ENCODE results near the gene EXD3. TPM values are rescaled to one million over a fixed set of nuclear protein-coding genes. Genes with fewer than 3 reads are reported as not detected.
A peak's percentile ranks its signal among the peaks of the same experiment; 100 is the strongest.

EXD3 gene
- total and polyA plus RNA-seq, 2 of the 13 experiments (the other 11 are each of a cell fraction or from before 2014, with no cell fraction given): 2.7 to 4.8 TPM

GRCh38 chr9:137411645-137412380 is 11.1 kb downstream of the EXD3 start (continued):
- TF ChIP-seq ZNF615 (CRISPR knock-in tag; IDR thresholded peaks at IDR 0.05; ENCODE audit: borderline replicate concordance): no peak
- no peak for TF ChIP-seq ZNF329 (CRISPR knock-in tag; IDR thresholded peaks at IDR 0.05; ENCODE audit: low read depth)
- no peak for TF ChIP-seq MYNN (CRISPR knock-in tag; IDR thresholded peaks at IDR 0.05; ENCODE audit: low read depth)
- TF ChIP-seq BRF2 (CRISPR knock-in tag; IDR thresholded peaks at IDR 0.05): no peak
- peak; percentile 71 for TF ChIP-seq FOSL2 (CRISPR knock-in tag; IDR thresholded peaks at IDR 0.05)
- TF ChIP-seq ZFX (CRISPR knock-in tag; IDR thresholded peaks at IDR 0.05; ENCODE audit: low read depth): no peak
- no peak for TF ChIP-seq FOSL1 (CRISPR knock-in tag; IDR thresholded peaks at IDR 0.05; ENCODE audit: borderline replicate concordance)
- TF ChIP-seq SMC3 (IDR thresholded peaks at IDR 0.05; ENCODE audit: low read length): no peak
- TF ChIP-seq ZBTB37 (CRISPR knock-in tag; IDR thresholded peaks at IDR 0.05): no peak
- TF ChIP-seq SKIL (CRISPR knock-in tag; IDR thresholded peaks at IDR 0.05; ENCODE audit: borderline replicate concordance): no peak
- TF ChIP-seq SNRNP70 (IDR thresholded peaks at IDR 0.05; ENCODE audit: low read depth, low read length): no peak
- TF ChIP-seq SAFB2 (CRISPR knock-in tag; IDR thresholded peaks at IDR 0.05; ENCODE audit: borderline replicate concordance, low read depth): no peak
- TF ChIP-seq KLF6 (CRISPR knock-in tag; IDR thresholded peaks at IDR 0.05): no peak
- TF ChIP-seq, protein P1, sequence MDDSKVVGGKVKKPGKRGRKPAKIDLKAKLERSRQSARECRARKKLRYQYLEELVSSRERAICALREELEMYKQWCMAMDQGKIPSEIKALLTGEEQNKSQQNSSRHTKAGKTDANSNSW (CRISPR knock-in tag; IDR thresholded peaks at IDR 0.05; ENCODE audit: borderline replicate concordance): no peak
- TF ChIP-seq TARDBP (CRISPR knock-in tag; IDR thresholded peaks at IDR 0.05): no peak
